CD4-positive, alpha-beta T cell treated with Interleukin-6 at 100 ng/mL for 8 hours (primary cell): ENCODE results near the gene PXMP4.
"Not testable (repeated sequence)": the region's sequence is repeated elsewhere in the genome, so short reads cannot be mapped to it uniquely, and the experiment has no call there.

Source experiments
- DNase-seq: peaks from one replicate; pipeline ENCODE4 v3.0.0-alpha.2; 2020; ENCODE audit warnings: mixed read lengths, low spot score

PXMP4 gene

GRCh38 chr20:33703498-33704137 lies 16.5 kb downstream of the PXMP4 start:
- no peak for DNase-seq

- DNase-seq = no peak
Observed at GRCh38 chr20:33702861-33703260, 17.2 kb downstream of the PXMP4 start.

GRCh38 chr20:33701629-33702450 lies 18.3 kb downstream of the PXMP4 start:
- DNase-seq = no peak

GRCh38 chr20:33700696-33701441 lies 19.2 kb downstream of the PXMP4 start:
- DNase-seq = not testable (repeated sequence)

GRCh38 chr20:33698966-33699365 lies 21.1 kb downstream of the PXMP4 start:
- not testable (repeated sequence) for DNase-seq

GRCh38 chr20:33697129-33697528 lies 23.0 kb downstream of the PXMP4 start:
- DNase-seq = no peak

- no peak for DNase-seq
Observed at GRCh38 chr20:33696448-33696847, 23.7 kb downstream of the PXMP4 start.

- no peak for DNase-seq
Observed at GRCh38 chr20:33694639-33695012, 25.5 kb downstream of the PXMP4 start.

GRCh38 chr20:33693741-33694638 lies 26.1 kb downstream of the PXMP4 start:
- no peak for DNase-seq

GRCh38 chr20:33693289-33693688 lies 26.8 kb downstream of the PXMP4 start:
- no peak for DNase-seq

- DNase-seq = peak; percentile 69
Observed at GRCh38 chr20:33689973-33690372, 30.1 kb downstream of the PXMP4 start.

- DNase-seq = no peak
Observed at GRCh38 chr20:33689493-33689892, 30.6 kb downstream of the PXMP4 start.

- no peak for DNase-seq
Observed at GRCh38 chr20:33688938-33689424, 31.1 kb downstream of the PXMP4 start.

- DNase-seq = no peak
Observed at GRCh38 chr20:33687993-33688937, 31.8 kb downstream of the PXMP4 start.

GRCh38 chr20:33687370-33687915 lies 32.7 kb downstream of the PXMP4 start:
- no peak for DNase-seq

- DNase-seq = no peak
Observed at GRCh38 chr20:33686984-33687366, 33.1 kb downstream of the PXMP4 start.

- DNase-seq = peak; percentile 94
Observed at GRCh38 chr20:33686100-33686983, 33.8 kb downstream of the PXMP4 start, which contains the start of gene E2F1. Gene E2F1 (minus strand): TSS chr20:33686385. CDS start chr20:33686264, 121 bp downstream.

GRCh38 chr20:33685328-33686099 lies 34.6 kb downstream of the PXMP4 start:
- DNase-seq = no peak
